Panc1 (cell line): ENCODE measurements around the gene PPP1R14C. TPM values are rescaled to one million over a fixed set of nuclear protein-coding genes. Genes with fewer than 3 reads are reported as not detected.

ENCODE experiments used
- ATAC-seq: fragments of 200-7000 bp; cut with Tn5 transposase; 2 replicates; pipeline ENCODE4 v1.9.1; 2020; ENCODE audit warnings: mild to moderate bottlenecking, moderate library complexity
- BruUV-seq: library from RNA; stranded (reverse); fragments of 400-500 nt; replicated peaks from 2 replicates; lab custom pipeline; 2021; lab: Mats Ljungman, UMichigan
- CTCF ChIA-PET: fragments of 300-600 bp; sonication (Branson Sonifier 250); formaldehyde crosslinking; loops from one replicate; lab custom pipeline; 2022; ENCODE audit warnings: antibody characterized with exemption; lab: Charles Lee
- POLR2A ChIA-PET: fragments of 300-600 bp; sonication (Branson Sonifier 250); formaldehyde crosslinking; loops from one replicate; lab custom pipeline; 2022; ENCODE audit warnings: antibody characterized with exemption; lab: Charles Lee
- DNase-seq: peaks from one replicate; pipeline ENCODE4 v3.0.0-alpha.2; 2010; ENCODE audit warnings: low read depth, low spot score
- H3K27ac ChIP-seq: 2 replicates; pipeline ENCODE4 v1.5.1; 2011; ENCODE audit warnings: mild to moderate bottlenecking, low read length, inconsistent platforms
- H3K27me3 ChIP-seq: fragments of 200-500 bp; sonication (Bioruptor generic); 2 replicates; pipeline ENCODE4 v1.6.0; 2014; ENCODE audit warnings: low read length, inconsistent platforms; ENCODE audit not compliant: control insufficient read depth, insufficient read depth
- H3K36me3 ChIP-seq: fragments of 200-500 bp; sonication (Bioruptor generic); 2 replicates; pipeline ENCODE4 v1.5.1; 2014; ENCODE audit warnings: inconsistent platforms, mild to moderate bottlenecking, low read length, moderate library complexity; ENCODE audit not compliant: control insufficient read depth, insufficient read depth
- H3K4me1 ChIP-seq: 2 replicates; pipeline ENCODE4 v1.5.1; 2011; ENCODE audit warnings: inconsistent platforms, mild to moderate bottlenecking, low read length, moderate library complexity; ENCODE audit not compliant: control insufficient read depth, insufficient read depth
- H3K4me3 ChIP-seq, 2 experiments: 2 replicates each; pipeline ENCODE4 v1.5.1; 2011 to 2012; ENCODE audit warnings: low read depth in 2 of 2, low read length in 2 of 2, mild to moderate bottlenecking in 2 of 2, inconsistent platforms in 1 of 2, moderate library complexity in 1 of 2
- H3K9me3 ChIP-seq: fragments of 200-500 bp; sonication (Bioruptor generic); 2 replicates; pipeline ENCODE4 v1.5.1; 2014; ENCODE audit warnings: low read depth, mild to moderate bottlenecking, inconsistent platforms, low read length, moderate library complexity; ENCODE audit not compliant: control insufficient read depth, insufficient read depth
- CTCF ChIP-seq: fragments of 450-650 bp; IDR thresholded peaks from 2 replicates; pipeline ENCODE4 v1.5.1; 2017; ENCODE audit warnings: mild to moderate bottlenecking
- POLR2AphosphoS5 ChIP-seq: IDR thresholded peaks from 2 replicates; pipeline ENCODE4 v1.6.1; 2012; ENCODE audit warnings: mild to moderate bottlenecking, low read depth, low read length, moderate library complexity
- SIN3A ChIP-seq: IDR thresholded peaks from 2 replicates; pipeline ENCODE4 v1.6.1; 2012; ENCODE audit warnings: low read depth, mild to moderate bottlenecking, low read length, moderate library complexity, borderline replicate concordance; ENCODE audit not compliant: insufficient read depth
- TCF7L2 ChIP-seq: IDR thresholded peaks from 2 replicates; pipeline ENCODE4 v1.6.1; 2011; ENCODE audit warnings: mild to moderate bottlenecking, low read depth, low read length, inconsistent platforms
- in situ Hi-C: cut with HindIII; loops from 2 replicates; pipeline ENCODE4 v1.10.0; 2016; ENCODE audit warnings: low sequenced_read_pairs, low pct_unique_long_range_greater_than_20kb
- intact Hi-C: fragments of 100-400 bp; cut with micrococcal nuclease; formaldehyde crosslinking; loops from one replicate; pipeline ENCODE4 v1.10.0; 2022; ENCODE audit not compliant: unreplicated experiment
- total RNA-seq: library from RNA; stranded (reverse); gene quantifications from one replicate; pipeline ENCODE4 v1.2.1, GENCODE V29; 2021; ENCODE audit not compliant: unreplicated experiment
- TF ChIP-seq, protein P1 (sequence below), 2 experiments: IDR thresholded peaks; 2 replicates each; pipeline ENCODE4 v1.6.1; 2011 to 2012; ENCODE audit warnings: low read depth in 2 of 2, control low read depth in 1 of 2, low read length in 1 of 2, mild to moderate bottlenecking in 1 of 2, moderate library complexity in 1 of 2; ENCODE audit not compliant: insufficient read depth in 1 of 2

The PPP1R14C gene
- total RNA-seq, 1 experiment from 2014 or later, result not detected

GRCh38 chr6:150169181-150169580 is 26.3 kb downstream of the PPP1R14C start:
- Histone ChIP-seq H3K9me3 (no peaks in the 10 kb centered on the region), H3K27ac (no peak overlapping the region), H3K4me3 (no peak overlapping the region), H3K4me1 (no peaks in the 10 kb centered on the region), H3K36me3 (no peaks in the 10 kb centered on the region), H3K27me3 (no peaks in the 10 kb centered on the region)
- in situ Hi-C loops (no loop called here), intact Hi-C loops (no loop called here)
- ChIA-PET CTCF (no interaction called here), POLR2A (no interaction called here)
- TF ChIP-seq, protein P1, sequence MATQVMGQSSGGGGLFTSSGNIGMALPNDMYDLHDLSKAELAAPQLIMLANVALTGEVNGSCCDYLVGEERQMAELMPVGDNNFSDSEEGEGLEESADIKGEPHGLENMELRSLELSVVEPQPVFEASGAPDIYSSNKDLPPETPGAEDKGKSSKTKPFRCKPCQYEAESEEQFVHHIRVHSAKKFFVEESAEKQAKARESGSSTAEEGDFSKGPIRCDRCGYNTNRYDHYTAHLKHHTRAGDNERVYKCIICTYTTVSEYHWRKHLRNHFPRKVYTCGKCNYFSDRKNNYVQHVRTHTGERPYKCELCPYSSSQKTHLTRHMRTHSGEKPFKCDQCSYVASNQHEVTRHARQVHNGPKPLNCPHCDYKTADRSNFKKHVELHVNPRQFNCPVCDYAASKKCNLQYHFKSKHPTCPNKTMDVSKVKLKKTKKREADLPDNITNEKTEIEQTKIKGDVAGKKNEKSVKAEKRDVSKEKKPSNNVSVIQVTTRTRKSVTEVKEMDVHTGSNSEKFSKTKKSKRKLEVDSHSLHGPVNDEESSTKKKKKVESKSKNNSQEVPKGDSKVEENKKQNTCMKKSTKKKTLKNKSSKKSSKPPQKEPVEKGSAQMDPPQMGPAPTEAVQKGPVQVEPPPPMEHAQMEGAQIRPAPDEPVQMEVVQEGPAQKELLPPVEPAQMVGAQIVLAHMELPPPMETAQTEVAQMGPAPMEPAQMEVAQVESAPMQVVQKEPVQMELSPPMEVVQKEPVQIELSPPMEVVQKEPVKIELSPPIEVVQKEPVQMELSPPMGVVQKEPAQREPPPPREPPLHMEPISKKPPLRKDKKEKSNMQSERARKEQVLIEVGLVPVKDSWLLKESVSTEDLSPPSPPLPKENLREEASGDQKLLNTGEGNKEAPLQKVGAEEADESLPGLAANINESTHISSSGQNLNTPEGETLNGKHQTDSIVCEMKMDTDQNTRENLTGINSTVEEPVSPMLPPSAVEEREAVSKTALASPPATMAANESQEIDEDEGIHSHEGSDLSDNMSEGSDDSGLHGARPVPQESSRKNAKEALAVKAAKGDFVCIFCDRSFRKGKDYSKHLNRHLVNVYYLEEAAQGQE (IDR thresholded peaks at IDR 0.05; ENCODE audit: insufficient read depth in 1 of 2, low read depth in 2 of 2, low read length in 1 of 2), result no peak
- TF ChIP-seq CTCF (no peak), POLR2AphosphoS5 (no peak), TCF7L2 (no peak), SIN3A (no peak)
- DNase-seq (no peak), ATAC-seq (no peak)
- no TSS peak for BruUV-seq

DNA sequence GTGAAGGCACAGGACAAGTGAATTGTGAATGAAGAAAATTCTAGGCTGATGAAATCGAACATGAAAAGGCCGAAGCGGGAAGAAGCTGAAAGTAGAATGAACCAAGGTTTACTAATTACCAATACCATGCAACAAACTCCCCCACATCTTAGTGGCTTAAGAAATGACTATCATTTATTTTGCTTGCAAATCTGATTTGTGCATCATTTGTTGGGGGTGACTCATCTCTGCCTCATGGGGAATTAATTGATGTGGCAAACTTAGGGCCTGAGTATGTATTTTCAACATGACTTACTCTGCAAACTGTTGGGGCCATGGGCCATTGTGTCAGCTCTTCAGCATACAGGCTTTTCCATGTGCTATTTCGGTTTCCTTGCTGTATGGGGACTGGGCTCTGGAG is 26.8 kb downstream of the PPP1R14C start:
- Histone ChIP-seq H3K36me3 (no peaks in the 10 kb centered on the region), H3K4me1 (no peaks in the 10 kb centered on the region), H3K4me3 (no peak overlapping the region), H3K9me3 (no peaks in the 10 kb centered on the region), H3K27me3 (no peaks in the 10 kb centered on the region), H3K27ac (no peak overlapping the region)
- TF ChIP-seq, protein P1 (IDR thresholded peaks at IDR 0.05; ENCODE audit: insufficient read depth in 1 of 2, low read depth in 2 of 2, low read length in 1 of 2), result no peak
- TF ChIP-seq TCF7L2, result no peak
- no peak for TF ChIP-seq SIN3A
- no peak for TF ChIP-seq CTCF
- no peak for ATAC-seq
- ChIA-PET POLR2A (no interaction called here), CTCF (no interaction called here)
- intact Hi-C loops (no loop called here), in situ Hi-C loops (no loop called here)
- BruUV-seq, result no TSS peak
- no peak for DNase-seq
